Natural killer cell (primary cell): Measurements from ENCODE around the gene TSC22D3. TPM values are rescaled to one million over a fixed set of nuclear protein-coding genes. Genes with fewer than 3 reads are reported as not detected.

Experiments used
- ATAC-seq, 3 donors: fragments of 150-1000 bp in 2 of 3; fragments of 200-7000 bp in 1 of 3; cut with Tn5 transposase; 1 replicate in 1 of 3; 2 replicates in 2 of 3; pipeline ENCODE4 v1.10.0; 2021; ENCODE audit warnings: mild to moderate bottlenecking in 2 of 3, moderate library complexity in 2 of 3
- DNase-seq, 2 donors: peaks; one replicate each; pipeline versions ENCODE4 v3.0.0 to v3.0.0-alpha.2; 2013 to 2021; ENCODE audit warnings: mixed read lengths in 1 of 2
- H3K27ac ChIP-seq: one replicate; pipeline ENCODE4 v1.5.1; 2013; ENCODE audit warnings: mild to moderate bottlenecking, low read length
- H3K27me3 ChIP-seq: one replicate; pipeline ENCODE4 v1.6.1; 2013; ENCODE audit warnings: low read length; ENCODE audit not compliant: control insufficient read depth, insufficient read depth
- H3K36me3 ChIP-seq: one replicate; pipeline ENCODE4 v1.6.1; 2013; ENCODE audit warnings: low read length; ENCODE audit not compliant: control insufficient read depth, insufficient read depth
- H3K4me1 ChIP-seq: one replicate; pipeline ENCODE4 v1.6.1; 2013; ENCODE audit warnings: low read length; ENCODE audit not compliant: control insufficient read depth, insufficient read depth
- H3K4me3 ChIP-seq: one replicate; pipeline ENCODE4 v1.5.1; 2013; ENCODE audit warnings: low read length
- H3K9me3 ChIP-seq: one replicate; pipeline ENCODE4 v1.6.1; 2013; ENCODE audit warnings: low read length; ENCODE audit not compliant: control insufficient read depth, insufficient read depth
- H3K27ac Mint-ChIP-seq, 2 donors: one replicate each; pipeline ENCODE4 v1.8.0; 2022; ENCODE audit warnings: mild to moderate bottlenecking in 2 of 2, mixed read lengths in 2 of 2, moderate library complexity in 1 of 2
- H3K27me3 Mint-ChIP-seq, 2 donors: one replicate each; pipeline ENCODE4 v1.8.0; 2022; ENCODE audit warnings: low read depth in 2 of 2, mixed read lengths in 2 of 2
- H3K36me3 Mint-ChIP-seq: one replicate; pipeline ENCODE4 v1.8.0; 2022; ENCODE audit warnings: mixed read lengths
- H3K4me1 Mint-ChIP-seq, 2 donors: one replicate each; pipeline ENCODE4 v1.8.0; 2022; ENCODE audit warnings: mixed read lengths in 2 of 2
- H3K4me3 Mint-ChIP-seq: one replicate; pipeline ENCODE4 v1.8.0; 2022; ENCODE audit warnings: mild to moderate bottlenecking, moderate library complexity, mixed read lengths
- H3K9me3 Mint-ChIP-seq, 2 donors: one replicate each; pipeline ENCODE4 v1.8.0; 2022; ENCODE audit warnings: mixed read lengths in 2 of 2
- CTCF ChIP-seq: fragments of 200-600 bp; IDR thresholded peaks from one replicate; pipeline ENCODE4 v1.8.0; 2022; ENCODE audit warnings: antibody characterized with exemption
- WGBS: methylation state at CpG from one replicate; pipeline ENCODE4 v1.1.7; 2013; ENCODE audit warnings: missing lambda C conversion rate; ENCODE audit not compliant: insufficient coverage; 5-methylcytosine and 5-hydroxymethylcytosine counted together
- intact Hi-C: fragments of 100-400 bp; cut with micrococcal nuclease; formaldehyde crosslinking; loops from one replicate; pipeline ENCODE4 v1.14.2; 2022
- total RNA-seq, 4 donors: library from RNA; stranded (reverse); fragments of 120-200 nt in 1 of 4; gene quantifications; one replicate each; pipeline versions ENCODE4 v1.2.3 to v1.2.4, GENCODE V29; 2013 to 2022

Gene TSC22D3
- total RNA-seq, 3 donors from 2014 or later (not counting 1 experiment from before 2014, with no cell fraction given): 895 to 1,800 (median 1,053) TPM

GRCh38 chrX:107733686-107734085 lies 41.9 kb downstream of the TSC22D3 start:
- no peaks in the 10 kb centered on the region for H3K4me1 ChIP-seq
- TF ChIP-seq CTCF: no peak
- 95% methylated on average over 3 of the region's 4 CpGs for WGBS
- H3K4me3 ChIP-seq: no peak overlapping the region
- no peak overlapping the region for H3K4me3 Mint-ChIP-seq
- H3K27me3 ChIP-seq: no peaks in the 10 kb centered on the region
- H3K27ac Mint-ChIP-seq: no peak overlapping the region
- H3K4me1 Mint-ChIP-seq: peaks cover 5 to 6% of the 10 kb centered on the region in 2 donors
- DNase-seq: no peak
- intact Hi-C loops: no loop called here
- H3K27ac ChIP-seq: no peak overlapping the region
- no peaks in the 10 kb centered on the region for H3K36me3 ChIP-seq
- no peaks in the 10 kb centered on the region for H3K9me3 ChIP-seq
- ATAC-seq: no peak
- H3K36me3 Mint-ChIP-seq: no peaks in the 10 kb centered on the region
- no peaks in the 10 kb centered on the region for H3K27me3 Mint-ChIP-seq
- H3K9me3 Mint-ChIP-seq: no peaks in the 10 kb centered on the region

GRCh38 chrX:107731831-107732502 lies 43.6 kb downstream of the TSC22D3 start:
- WGBS: 62% methylated on average over 7 of the region's 7 CpGs
- H3K4me3 Mint-ChIP-seq: no peak overlapping the region
- no peak overlapping the region for H3K27ac ChIP-seq

DNA sequence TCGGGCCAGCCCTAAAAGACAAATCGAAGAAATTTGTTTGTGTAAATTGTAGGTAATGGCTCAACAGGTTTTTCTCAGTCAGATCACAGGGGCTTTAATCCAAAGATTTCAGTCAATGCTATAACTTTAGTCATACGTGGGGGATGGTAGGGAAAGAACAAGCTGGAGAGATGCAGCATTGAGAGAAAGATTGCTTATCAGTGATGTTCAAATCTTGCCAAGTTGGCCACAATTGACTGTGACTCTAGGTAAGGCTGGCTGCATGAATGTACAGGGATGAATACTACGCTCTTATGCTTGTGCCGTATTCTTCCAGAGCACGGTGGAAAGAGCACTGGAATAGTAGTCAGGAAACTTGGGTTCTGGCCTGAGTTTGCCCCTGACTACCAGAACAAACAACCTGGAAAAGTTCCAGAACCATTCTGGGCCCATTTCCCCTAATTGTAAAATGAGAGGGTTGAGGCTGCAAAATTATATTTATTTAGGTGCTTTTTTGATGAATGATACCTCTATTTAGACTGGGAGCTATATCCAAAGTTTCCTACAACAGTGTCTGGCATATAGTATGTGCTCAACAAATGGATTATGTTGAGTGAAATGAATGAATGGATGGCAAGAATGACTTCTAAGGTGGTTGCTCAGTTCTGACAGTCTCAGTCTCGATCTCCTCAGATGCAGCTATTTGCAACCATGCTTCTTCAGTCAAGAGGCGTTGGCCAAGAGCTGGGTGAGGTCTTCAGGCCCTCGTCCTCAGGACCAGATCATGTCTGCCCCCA lies 44.4 kb downstream of the TSC22D3 start:
- TF ChIP-seq CTCF: no peak
- no peak overlapping the region for H3K4me3 Mint-ChIP-seq
- H3K4me1 Mint-ChIP-seq: peaks cover 5 to 6% of the 10 kb centered on the region in 2 donors
- intact Hi-C loops: no loop called here
- H3K27me3 Mint-ChIP-seq: no peaks in the 10 kb centered on the region
- H3K27ac ChIP-seq: no peak overlapping the region
- H3K9me3 Mint-ChIP-seq: no peaks in the 10 kb centered on the region
- H3K36me3 Mint-ChIP-seq: no peaks in the 10 kb centered on the region
- no peak overlapping the region for H3K27ac Mint-ChIP-seq
- H3K36me3 ChIP-seq: no peaks in the 10 kb centered on the region
- H3K4me3 ChIP-seq: no peak overlapping the region
- H3K27me3 ChIP-seq: no peaks in the 10 kb centered on the region
- no peaks in the 10 kb centered on the region for H3K4me1 ChIP-seq
- ATAC-seq (no peak), DNase-seq (no peak)
- WGBS: 94% methylated on average over 5 of the region's 9 CpGs
- no peaks in the 10 kb centered on the region for H3K9me3 ChIP-seq

More at GRCh38 chrX:107731831-107732502, 43.6 kb downstream of the TSC22D3 start:
- TF ChIP-seq CTCF: no peak
- intact Hi-C loops: no loop called here
- DNase-seq (no peak), ATAC-seq (peak in 2 of 3 donors; percentile 52 to 70)
- no peaks in the 10 kb centered on the region for H3K4me1 ChIP-seq
- Mint-ChIP-seq H3K4me1 (peaks cover 5 to 6% of the 10 kb centered on the region in 2 donors), H3K36me3 (no peaks in the 10 kb centered on the region), H3K27ac (no peak overlapping the region), H3K9me3 (no peaks in the 10 kb centered on the region), H3K27me3 (no peaks in the 10 kb centered on the region)
- H3K36me3 ChIP-seq: no peaks in the 10 kb centered on the region
- no peaks in the 10 kb centered on the region for H3K27me3 ChIP-seq
- no peaks in the 10 kb centered on the region for H3K9me3 ChIP-seq
- no peak overlapping the region for H3K4me3 ChIP-seq
